CD4-positive, alpha-beta T cell treated with Interleukin-4 for 1 hour (primary cell): ENCODE results near the gene AUTS2.

Experiments
- DNase-seq, 2 donors: peaks; one replicate each; pipeline ENCODE4 v3.0.0-alpha.2; 2020 to 2022

Gene AUTS2

GRCh38 chr7:70294211-70294911 lies 696.1 kb downstream of the AUTS2 start:
- no peak for DNase-seq

GRCh38 chr7:70298780-70299471 lies 700.7 kb downstream of the AUTS2 start:
- DNase-seq, result no peak

- DNase-seq, result no peak
These were observed 701.2 kb downstream of the AUTS2 start for GRCh38 chr7:70299472-70299807.

- no peak for DNase-seq
These were observed 703.5 kb downstream of the AUTS2 start for GRCh38 chr7:70301673-70302185.

GRCh38 chr7:70303309-70303708 lies 705.0 kb downstream of the AUTS2 start:
- no peak for DNase-seq

GRCh38 chr7:70303780-70304179 lies 705.5 kb downstream of the AUTS2 start:
- no peak for DNase-seq

GRCh38 chr7:70306173-70306572 lies 707.9 kb downstream of the AUTS2 start:
- DNase-seq, result no peak

- peak in 1 of 2 donors; percentile 28 for DNase-seq
These were observed 709.4 kb downstream of the AUTS2 start for GRCh38 chr7:70307544-70308106.

GRCh38 chr7:70312336-70312735 lies 714.1 kb downstream of the AUTS2 start:
- peak in 1 of 2 donors; percentile 21 for DNase-seq

- no peak for DNase-seq
These were observed 715.0 kb downstream of the AUTS2 start for GRCh38 chr7:70313271-70313670.

- no peak for DNase-seq
These were observed 715.4 kb downstream of the AUTS2 start for GRCh38 chr7:70313687-70314086.

- DNase-seq, result no peak
These were observed 715.9 kb downstream of the AUTS2 start for GRCh38 chr7:70314221-70314620.

GRCh38 chr7:70316745-70317144 lies 718.5 kb downstream of the AUTS2 start:
- peak in 1 of 2 donors; percentile 27 for DNase-seq

- no peak for DNase-seq
These were observed 719.1 kb downstream of the AUTS2 start for GRCh38 chr7:70317356-70317755.

GRCh38 chr7:70318511-70318910 lies 720.2 kb downstream of the AUTS2 start:
- no peak for DNase-seq

GRCh38 chr7:70319057-70319456 lies 720.8 kb downstream of the AUTS2 start:
- DNase-seq, result no peak

- DNase-seq, result no peak
These were observed 722.8 kb downstream of the AUTS2 start for GRCh38 chr7:70321016-70321590.

GRCh38 chr7:70322856-70323255 lies 724.6 kb downstream of the AUTS2 start:
- no peak for DNase-seq

GRCh38 chr7:70325509-70326101 lies 727.3 kb downstream of the AUTS2 start:
- no peak for DNase-seq

- DNase-seq, result no peak
These were observed 736.0 kb downstream of the AUTS2 start for GRCh38 chr7:70334295-70334694.

- peak in 1 of 2 donors; percentile 19 for DNase-seq
These were observed 736.6 kb downstream of the AUTS2 start for GRCh38 chr7:70334871-70335270.

GRCh38 chr7:70336536-70336935 lies 738.3 kb downstream of the AUTS2 start:
- no peak for DNase-seq

GRCh38 chr7:70338015-70338414 lies 739.7 kb downstream of the AUTS2 start:
- no peak for DNase-seq
